GM18498 (cell line): Measurements from ENCODE around the gene SOCS2.
A peak's percentile ranks its signal among the peaks of the same experiment; 100 is the strongest.
"Not testable (repeated sequence)": the region's sequence is repeated elsewhere in the genome, so short reads cannot be mapped to it uniquely, and the experiment has no call there.

Source experiments
- ATAC-seq: cut with Tn5 transposase; IDR thresholded peaks from one replicate; pipeline ENCODE4 v1.9.1; 2021; ENCODE audit warnings: mild to moderate bottlenecking, moderate library complexity; ENCODE audit not compliant: unreplicated experiment

SOCS2 gene, protein sequence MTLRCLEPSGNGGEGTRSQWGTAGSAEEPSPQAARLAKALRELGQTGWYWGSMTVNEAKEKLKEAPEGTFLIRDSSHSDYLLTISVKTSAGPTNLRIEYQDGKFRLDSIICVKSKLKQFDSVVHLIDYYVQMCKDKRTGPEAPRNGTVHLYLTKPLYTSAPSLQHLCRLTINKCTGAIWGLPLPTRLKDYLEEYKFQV

DNA sequence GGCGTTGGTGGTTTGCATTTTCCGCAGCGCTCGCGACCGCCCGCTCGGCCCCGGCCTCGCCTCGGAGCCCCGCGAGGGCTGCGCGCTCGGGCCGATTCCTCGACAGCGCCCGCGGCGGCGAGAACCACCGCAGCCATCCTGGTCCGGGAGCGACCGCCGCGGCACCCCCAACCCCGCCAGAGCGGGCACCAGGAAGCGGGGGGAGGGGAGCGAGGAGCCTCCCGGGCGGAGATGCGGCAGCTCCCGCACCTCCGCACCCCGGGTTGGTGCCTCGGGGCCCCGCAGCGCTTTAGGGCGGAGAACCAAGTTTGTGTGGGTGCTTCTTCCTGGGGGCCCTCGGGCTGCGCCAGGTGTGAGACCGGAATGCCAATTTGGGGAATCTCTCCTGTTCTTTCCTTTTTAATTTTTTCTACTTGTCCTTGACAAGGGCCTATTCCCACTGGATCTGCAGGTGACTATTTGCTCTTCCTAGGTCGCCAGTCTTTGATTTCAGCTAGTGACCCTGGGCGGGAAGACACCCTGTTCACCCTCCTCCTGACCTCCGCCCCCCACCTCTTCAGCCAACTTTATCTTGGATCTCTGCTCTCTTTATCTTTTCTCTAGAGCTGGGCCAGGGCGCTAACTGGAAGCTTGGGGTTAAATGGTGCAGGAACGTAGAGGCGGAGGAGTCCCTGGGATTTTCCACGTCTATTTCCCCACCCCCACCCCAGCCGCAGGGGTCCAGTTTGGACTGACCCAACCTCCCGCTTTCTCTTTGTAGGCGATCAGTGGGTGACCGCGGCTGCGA lies at the start of gene SOCS2:
Gene SOCS2 (plus strand): TSS at position 751 of the 787 bp plus-strand sequence. CDS start 223 bp downstream, outside the sequence.
- peak; percentile 0 for ATAC-seq

DNA sequence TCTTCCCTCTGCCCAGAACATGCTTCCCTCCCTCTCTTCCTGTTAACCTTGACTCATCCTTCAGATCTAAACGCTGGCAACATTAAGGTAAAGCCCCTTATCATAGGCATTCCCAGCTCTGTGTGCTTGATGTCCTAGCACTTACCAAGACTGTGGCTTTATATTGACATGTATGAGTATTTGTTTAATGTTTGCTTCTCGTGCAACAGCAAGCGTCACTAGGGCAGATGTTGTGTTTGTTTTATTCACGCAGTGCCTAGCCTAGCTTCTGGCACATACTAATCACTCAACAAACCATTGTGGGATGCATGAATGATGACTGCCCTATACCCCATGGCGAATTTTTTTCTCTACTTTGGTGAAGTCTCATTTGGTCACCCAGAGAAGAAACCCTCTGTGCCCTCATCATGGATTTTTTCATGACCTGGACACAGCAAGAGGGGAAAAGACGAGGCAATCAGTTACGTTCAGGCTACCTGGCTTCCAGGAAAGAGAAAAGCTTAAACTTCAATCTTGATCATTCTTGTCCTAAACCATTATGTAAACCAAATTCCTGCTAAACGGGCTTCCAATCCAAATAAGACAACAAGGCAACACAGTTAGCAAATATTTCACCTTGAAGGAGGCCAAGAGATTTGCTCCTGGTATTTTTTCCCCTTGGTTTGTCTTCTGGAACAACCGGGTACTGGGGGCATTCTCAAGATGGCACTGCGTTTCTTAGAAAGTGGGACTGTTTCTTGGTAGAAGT lies 47.9 kb upstream of the SOCS2 start:
- ATAC-seq, result no peak

DNA sequence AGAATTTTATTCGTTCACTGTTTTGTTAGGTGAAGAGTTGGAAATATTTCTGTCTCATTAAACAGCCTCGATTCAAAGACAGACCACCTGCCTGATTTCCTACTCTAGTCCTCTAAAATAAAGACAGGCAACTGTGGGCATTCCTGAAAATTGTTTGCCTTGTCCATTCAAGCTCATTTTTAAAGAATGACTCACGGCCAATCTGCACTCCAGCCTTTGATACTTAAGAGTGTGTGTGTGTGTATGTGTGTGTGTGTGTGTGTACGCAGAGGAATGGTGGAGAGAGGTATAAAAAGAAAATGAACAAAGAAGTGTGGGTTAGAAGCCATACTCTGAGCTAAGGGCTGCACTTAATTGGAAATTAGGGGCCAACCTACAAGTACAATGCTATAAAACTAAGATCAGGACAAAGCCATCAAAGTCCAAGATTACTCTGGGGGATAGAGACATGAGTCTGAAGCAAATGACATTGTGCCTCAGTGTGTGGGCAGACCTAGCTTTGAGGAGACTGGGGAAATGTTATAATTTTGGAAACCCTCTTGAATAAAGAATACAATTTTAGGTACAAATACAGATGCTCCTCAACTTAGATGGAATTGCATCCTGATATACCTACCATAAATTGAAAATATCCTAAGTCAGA lies 45.6 kb upstream of the SOCS2 start:
- ATAC-seq, result no peak

DNA sequence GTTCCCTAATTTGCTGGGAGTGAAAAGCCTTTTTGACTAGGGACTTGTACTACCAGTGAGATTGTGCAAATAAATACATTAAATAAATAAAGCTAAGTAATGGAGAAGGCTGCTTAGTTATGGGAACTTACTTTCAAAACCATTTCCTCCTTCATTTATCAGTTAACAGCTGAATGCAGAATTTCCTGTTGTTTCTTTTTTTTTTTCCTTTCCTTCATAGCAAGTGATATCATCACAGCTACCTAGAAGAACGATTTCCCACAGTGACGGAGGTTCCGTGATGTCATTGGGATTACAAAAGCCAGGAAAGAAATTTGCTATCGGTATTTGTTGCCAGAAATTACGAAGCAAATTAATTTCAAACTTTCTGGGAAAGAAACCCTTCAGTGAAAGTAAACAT lies 42.1 kb upstream of the SOCS2 start:
- ATAC-seq, result no peak

DNA sequence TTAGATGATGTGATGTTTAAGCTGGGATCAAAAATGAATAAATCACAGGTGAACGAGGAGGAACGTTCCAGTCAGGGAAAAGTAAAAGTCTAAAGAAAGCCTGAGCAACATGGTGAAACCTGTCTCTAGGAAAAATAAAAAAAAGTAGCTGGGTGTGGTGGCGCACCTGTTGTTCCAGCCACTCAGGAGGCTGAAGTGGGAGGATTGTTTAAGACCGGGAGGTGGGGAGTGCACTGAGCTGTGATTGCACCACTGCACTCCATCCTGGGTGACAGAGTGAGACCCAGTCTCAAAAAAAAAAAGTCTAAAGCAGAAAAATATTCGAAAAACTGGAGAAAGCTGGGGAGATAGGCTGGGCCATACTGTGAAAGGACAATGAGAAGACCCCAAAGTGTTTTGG lies 39.2 kb upstream of the SOCS2 start:
- no peak for ATAC-seq

DNA sequence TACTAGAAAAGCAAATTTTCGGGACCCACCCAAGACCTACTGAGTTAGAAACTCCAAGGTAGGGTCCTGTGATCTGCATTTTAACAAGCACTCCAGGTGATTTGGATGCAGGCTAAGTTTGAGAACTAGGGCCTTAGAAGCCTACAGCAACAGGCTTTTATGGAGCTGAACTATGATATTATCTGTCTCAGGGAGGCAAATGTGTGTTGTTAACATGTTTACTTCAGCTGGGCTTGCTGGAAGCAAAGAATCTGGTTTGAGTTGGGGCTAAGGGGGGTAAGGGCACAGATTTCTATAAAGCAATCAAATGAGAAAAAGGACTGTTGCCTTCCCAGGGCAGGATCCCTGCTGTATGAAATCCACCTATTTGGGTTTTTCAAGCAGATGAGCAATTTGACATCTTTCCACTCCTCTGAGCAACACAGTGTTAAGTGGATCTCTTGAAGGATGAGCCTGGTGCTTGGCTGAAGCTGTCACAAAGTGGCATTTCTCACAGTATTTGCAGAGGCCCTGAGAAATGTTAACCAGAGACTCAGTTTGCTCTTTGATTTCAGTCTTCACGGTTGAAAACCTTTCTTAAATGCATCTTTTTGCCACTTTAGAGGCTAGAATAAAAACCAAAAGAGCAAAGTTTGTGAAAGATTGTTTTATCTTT lies 36.2 kb upstream of the SOCS2 start:
- peak; percentile 46 for ATAC-seq

DNA sequence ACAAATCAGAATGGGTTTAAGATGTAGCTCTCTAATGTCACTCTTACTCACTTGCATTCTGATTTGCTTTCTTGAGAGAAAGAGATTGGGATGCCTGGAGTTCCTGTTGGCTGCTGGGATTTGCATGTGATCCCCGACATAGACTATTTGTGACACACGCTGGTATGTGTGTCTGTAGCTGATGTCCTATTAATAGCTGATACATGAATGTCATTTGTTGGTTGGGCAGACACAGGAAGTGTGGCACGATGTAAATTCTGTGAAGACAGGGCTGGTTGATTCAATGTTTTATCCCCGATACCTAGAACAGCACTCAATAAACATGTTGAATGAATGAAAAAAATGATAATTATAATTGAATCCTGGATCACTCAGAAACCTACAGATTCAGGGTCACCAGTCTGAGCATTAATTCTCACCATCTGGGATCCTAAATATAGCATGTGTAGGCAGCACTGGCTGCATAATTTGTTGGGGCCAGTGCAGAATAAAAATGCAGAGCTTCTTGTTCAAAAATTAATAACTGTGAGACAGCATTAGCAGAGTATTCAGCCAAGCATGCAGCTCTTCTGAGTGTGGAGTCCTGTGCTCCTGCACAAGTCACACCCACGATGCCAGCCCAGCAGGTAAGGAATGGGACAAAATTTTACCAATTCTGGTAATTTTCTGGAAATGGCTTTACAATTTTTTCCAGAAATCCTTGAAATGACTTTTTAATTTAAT lies 35.5 kb upstream of the SOCS2 start:
- ATAC-seq, result peak; percentile 95

DNA sequence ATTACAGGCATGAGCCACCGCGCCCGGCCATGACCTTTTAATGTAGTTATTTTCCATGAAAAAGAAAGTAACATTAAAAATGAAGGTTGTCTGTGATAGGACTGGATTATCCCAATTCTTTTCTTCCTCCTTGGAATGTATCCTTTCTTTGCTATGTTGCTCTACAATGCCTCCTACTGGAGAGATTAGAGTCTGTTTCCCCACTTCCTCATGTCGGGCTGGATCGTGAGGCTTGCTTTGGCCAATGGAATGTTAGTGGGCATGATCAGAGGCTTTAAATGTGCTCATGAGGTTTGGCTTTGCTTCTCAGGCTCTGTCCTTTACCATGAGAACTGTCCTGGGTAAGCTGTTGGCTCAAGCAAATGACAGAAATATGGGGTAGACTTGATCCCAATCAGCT lies 34.7 kb upstream of the SOCS2 start:
- no peak for ATAC-seq

DNA sequence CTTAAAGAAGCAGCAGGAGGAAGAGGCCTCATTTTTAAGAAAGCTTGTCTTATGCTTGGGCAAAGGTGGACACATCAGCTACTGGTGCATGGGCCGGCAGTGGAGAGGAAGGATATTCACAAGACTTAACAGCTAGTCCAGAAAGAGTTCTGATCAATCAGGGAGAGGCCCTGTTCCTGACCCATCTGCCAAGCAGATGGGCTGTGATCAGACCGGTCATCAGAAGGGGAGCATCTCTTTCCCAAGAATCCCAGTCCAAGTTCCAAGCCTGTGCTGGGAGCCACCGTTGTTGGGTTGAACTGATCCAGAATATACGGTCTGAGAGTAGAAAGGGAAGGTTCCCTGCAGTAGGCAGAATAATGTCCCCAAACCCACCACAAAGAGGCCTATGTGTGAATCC lies 32.7 kb upstream of the SOCS2 start:
- no peak for ATAC-seq

DNA sequence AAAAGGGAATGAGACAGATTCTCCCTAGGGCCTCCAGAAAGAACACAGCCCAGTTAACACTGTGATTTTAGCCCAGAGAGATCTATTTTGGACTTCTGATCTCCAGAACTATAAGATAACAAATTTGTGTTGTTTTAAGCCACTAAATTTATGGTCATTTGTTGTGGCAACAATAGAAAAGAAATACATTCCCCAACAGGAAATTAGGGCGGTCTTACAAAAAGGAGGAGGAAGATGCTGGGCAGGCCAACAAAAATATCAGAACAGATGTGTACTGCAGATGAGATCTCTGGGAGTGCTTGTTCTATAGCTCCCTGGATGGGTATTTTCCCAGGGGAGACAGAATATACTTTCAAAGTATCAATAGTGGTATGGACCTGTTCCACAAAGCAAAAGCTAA lies 32.0 kb upstream of the SOCS2 start:
- no peak for ATAC-seq

DNA sequence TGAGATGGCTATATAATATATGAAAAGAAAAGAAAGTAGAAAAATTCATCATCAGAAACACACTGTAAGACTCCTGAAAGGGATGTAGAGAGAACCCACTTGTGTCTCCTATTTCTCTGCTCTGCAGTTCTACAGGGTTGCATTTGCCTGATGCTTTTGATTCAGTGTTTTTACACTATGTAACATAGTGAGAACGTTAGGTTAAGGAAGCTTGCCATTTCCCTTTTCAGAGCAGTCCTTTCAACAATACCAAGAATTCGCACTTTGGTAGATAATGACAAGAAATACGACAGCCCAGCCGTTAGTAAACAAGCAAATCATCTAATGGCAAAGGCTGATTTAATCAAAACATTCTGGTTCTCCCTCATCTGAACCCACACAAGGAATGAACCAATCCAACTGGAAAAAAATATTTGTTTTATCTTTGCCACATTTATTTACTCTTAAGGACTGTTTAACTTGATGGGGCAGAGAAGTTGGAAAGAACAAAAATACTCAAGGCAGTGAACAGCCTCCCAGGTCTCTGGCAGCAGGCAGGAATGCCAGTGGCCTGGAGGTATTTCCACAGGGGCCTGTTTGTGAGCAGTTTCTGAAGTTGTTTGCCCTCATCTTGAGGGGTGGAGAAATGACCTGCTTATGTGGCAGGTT lies 30.8 kb upstream of the SOCS2 start:
- ATAC-seq, result no peak

DNA sequence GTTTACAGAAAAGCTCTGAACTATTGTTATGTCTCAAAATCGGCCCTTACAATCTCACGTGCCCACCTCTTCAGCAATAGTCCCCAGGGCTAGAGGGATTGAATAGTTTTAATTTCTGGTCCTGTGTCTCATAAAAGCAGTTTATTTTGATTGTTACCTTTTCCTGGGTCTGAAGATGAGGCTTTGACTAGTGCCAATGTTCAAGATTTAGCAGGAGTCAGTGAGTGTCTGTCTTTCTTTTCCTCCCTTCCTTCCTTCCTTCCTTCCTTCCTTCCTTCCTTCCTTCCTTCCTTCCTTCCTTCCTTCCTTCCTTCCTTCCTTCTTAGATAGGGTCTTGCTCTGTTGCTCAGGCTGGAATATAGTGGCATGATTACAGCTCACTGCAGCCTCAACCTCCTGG lies 24.7 kb upstream of the SOCS2 start:
- no peak for ATAC-seq

DNA sequence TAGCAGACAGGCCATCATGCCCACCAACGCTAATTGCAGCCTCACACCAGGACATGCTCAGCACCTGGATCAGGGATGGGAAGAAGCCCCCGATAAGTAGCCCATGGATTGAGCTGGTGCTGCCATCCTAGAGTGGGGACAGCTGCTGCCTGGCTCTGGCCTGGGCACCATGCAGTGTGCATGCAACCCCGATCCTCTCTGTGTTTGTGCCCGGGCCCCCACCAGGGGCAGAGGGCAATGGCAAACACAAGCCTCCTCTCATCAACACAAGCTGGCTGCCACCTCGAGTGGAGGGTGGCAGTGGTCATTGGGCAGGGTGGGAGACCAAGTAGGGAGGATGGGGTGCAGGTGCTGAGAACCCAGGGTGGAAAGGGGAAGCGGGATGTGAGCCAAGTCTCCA lies 23.3 kb upstream of the SOCS2 start:
- ATAC-seq, result no peak

DNA sequence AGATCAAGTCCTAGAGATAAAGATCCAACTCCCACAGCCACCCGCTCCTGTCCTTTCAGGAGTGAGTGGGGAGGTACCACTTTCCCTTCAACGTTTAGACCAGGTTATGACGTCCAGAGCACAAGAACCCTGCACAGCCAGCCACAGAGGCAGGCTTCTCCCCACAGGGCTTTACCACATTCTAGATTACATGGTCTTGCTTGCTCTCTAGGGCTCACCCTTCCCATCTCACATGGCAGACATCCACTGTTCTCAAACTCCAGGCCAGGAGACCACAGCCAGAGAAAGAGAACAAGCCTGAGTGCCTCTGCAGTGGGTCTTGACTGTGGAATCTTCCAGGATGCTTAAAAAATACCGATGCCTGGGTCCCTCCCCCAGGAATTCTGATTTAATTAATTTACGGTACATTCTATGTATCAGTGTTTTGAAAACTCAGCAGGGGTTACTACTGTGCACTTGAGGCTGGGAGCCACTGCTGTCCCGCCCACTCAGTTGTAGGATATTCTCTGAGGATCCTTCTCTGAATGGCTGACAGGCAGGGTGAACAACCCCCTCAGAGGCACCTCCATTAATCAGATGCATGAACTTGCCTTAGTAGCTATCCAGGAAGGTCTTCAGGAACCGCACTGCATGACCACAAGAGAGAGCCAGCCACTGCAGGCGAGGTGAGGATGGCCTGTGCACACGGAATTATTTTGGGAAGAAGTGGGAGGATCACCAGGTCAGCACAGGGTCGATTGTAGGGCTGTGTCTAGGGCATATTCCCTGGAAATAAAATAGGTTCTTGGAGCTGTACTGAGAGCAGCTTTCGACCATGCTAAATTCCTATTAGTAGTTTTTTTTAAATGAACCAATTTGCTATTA lies 21.5 kb upstream of the SOCS2 start:
- no peak for ATAC-seq

DNA sequence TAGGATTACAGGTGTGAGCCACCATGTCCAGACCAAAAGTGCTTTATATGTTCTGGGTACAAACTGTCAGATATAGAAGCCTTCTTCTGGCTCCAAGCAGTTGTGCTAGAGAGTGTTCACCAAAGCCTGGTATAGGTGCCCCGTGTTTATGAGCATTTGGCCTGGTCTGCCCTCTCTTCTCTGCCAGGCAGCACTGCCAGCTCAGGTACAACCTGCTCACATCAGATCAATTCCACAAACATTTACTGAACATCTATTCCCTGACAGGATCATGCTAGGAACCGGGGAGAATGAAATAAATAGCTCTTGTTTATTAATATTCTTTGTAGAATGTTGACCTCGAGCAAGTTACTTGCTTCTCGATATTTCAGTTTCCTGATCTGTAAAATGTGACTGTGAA lies 20.0 kb upstream of the SOCS2 start:
- no peak for ATAC-seq

DNA sequence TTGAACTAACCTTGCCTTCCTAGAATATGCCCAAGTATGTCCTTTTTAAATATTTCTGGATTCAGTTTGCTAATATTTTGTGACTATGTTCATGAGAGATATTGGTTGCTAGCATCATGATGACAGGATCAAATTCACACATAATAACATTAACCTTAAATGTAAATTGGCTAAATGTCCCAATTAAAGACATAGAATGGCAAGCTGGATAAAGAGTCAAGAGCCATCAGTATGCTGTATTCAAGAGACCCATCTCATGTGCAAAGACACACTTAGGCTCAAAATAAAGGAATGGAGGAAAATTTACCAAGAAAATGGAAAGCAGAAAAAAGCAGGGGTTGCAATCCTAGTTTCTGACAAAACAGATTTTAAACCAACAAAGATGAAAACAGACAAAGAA lies 14.6 kb upstream of the SOCS2 start:
- not testable (repeated sequence) for ATAC-seq

DNA sequence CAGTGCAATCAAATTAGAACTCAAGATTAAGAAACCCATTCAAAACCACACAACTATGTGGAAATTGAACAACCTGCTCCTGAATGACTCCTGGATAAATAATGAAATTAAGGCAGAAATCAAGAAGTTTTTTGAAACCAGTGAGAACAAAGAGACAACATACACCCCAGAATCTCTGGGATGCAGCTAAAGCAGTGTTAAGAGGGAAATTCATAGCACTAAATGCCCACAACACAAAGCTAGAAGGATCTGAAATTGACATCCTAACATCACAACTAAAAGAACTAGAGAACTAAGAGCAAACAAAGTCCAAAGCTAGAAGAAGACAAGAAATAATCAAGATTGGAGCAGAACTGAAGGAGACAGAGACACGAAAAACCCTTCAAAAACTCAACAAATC lies 13.8 kb upstream of the SOCS2 start:
- not testable (repeated sequence) for ATAC-seq

DNA sequence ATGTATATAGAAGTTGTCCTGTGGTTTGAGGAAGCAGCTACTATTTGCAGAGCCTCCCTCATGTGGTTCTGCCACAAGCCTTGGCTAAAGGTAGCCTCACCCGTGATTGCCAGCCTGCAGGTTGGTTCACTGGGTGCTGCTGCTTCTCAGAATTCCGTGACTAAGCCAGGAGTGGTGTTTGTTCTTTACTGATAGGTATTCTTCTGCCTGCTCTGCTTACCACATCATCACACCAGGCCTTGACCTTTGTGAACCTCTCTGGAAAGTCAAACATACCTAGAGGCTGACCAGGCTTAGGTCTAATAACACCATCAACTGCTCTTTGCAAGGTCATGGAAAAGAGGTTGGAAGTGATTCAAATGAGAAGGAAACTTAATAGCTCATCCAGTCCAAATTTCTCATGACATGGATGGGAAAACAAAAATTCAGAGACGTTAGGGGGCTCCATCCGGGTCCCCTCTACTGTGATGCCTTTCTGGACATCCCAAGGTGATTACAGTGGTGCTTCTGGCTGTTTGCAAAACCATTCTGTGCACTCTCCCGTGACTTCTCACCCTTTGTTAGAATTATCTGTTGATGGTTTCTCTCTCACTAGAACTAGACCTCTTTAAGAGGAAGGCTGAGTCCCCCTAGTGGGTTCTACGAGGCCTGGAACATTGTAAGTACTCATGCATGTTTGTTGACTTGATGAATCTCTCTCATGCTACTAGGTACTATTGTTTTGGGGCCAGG lies 8.5 kb upstream of the SOCS2 start:
- no peak for ATAC-seq
